Neural progenitor cell (in vitro differentiated cells): ENCODE results near the gene AUTS2. TPM values are rescaled to one million over a fixed set of nuclear protein-coding genes. Genes with fewer than 3 reads are reported as not detected.

Experiments used
- DNase-seq: peaks from one replicate; pipeline ENCODE4 v3.0.0-alpha.2; 2016; ENCODE audit warnings: low spot score
- H2AFZ ChIP-seq: fragments of 200-600 bp; sonication (generic); replicated peaks from 2 replicates; pipeline ENCODE4 v1.6.1; 2016; ENCODE audit warnings: antibody characterized with exemption
- H3F3A ChIP-seq: fragments of 200-600 bp; sonication (generic); 2 replicates; pipeline ENCODE4 v1.6.1; 2016; ENCODE audit warnings: antibody characterized with exemption, low read depth
- H3K27ac ChIP-seq: fragments of 200-600 bp; sonication (generic); 2 replicates; pipeline ENCODE4 v1.5.1; 2016; ENCODE audit warnings: mild to moderate bottlenecking
- H3K27me3 ChIP-seq: fragments of 200-600 bp; sonication (generic); 2 replicates; pipeline ENCODE4 v1.6.1; 2016; ENCODE audit warnings: mild to moderate bottlenecking, moderate library complexity
- H3K36me3 ChIP-seq: fragments of 200-600 bp; sonication (generic); 2 replicates; pipeline ENCODE4 v1.5.1; 2016
- H3K4me1 ChIP-seq: fragments of 200-600 bp; sonication (generic); 2 replicates; pipeline ENCODE4 v1.6.1; 2016; ENCODE audit warnings: mixed run types
- H3K4me2 ChIP-seq: fragments of 200-600 bp; sonication (generic); 2 replicates; pipeline ENCODE4 v1.6.1; 2016
- H3K4me3 ChIP-seq: fragments of 200-600 bp; sonication (generic); 2 replicates; pipeline ENCODE4 v1.5.1; 2016
- H3K79me2 ChIP-seq: fragments of 200-600 bp; sonication (generic); 2 replicates; pipeline ENCODE4 v1.6.1; 2016; ENCODE audit warnings: low read depth
- H3K9ac ChIP-seq: fragments of 200-600 bp; sonication (generic); 2 replicates; pipeline ENCODE4 v1.6.1; 2016
- H3K9me3 ChIP-seq: fragments of 200-600 bp; sonication (generic); 2 replicates; pipeline ENCODE4 v1.5.1; 2016; ENCODE audit warnings: low read depth
- H4K20me1 ChIP-seq: fragments of 200-600 bp; sonication (generic); 2 replicates; pipeline ENCODE4 v1.6.1; 2016; ENCODE audit warnings: low read depth
- H3K27ac Mint-ChIP-seq: 3 replicates; pipeline ENCODE4 v1.8.0; 2021; ENCODE audit warnings: mixed read lengths
- H3K27me3 Mint-ChIP-seq: 2 replicates; pipeline ENCODE4 v1.8.0; 2022; ENCODE audit warnings: low read depth, mild to moderate bottlenecking, inconsistent platforms, moderate library complexity, mixed read lengths; ENCODE audit not compliant: insufficient read depth
- H3K36me3 Mint-ChIP-seq: 3 replicates; pipeline ENCODE4 v1.8.0; 2021; ENCODE audit warnings: mixed read lengths
- H3K4me1 Mint-ChIP-seq: 3 replicates; pipeline ENCODE4 v1.8.0; 2021; ENCODE audit warnings: mixed read lengths
- H3K4me3 Mint-ChIP-seq: 3 replicates; pipeline ENCODE4 v1.8.0; 2021; ENCODE audit warnings: mild to moderate bottlenecking, moderate library complexity, mixed read lengths
- H3K9me3 Mint-ChIP-seq: 3 replicates; pipeline ENCODE4 v1.8.0; 2020; ENCODE audit warnings: mixed read lengths
- CTCF ChIP-seq: fragments of 200-600 bp; sonication (generic); IDR thresholded peaks from 2 replicates; pipeline ENCODE4 v1.5.1; 2017; ENCODE audit warnings: antibody characterized with exemption, mild to moderate bottlenecking
- EZH2 ChIP-seq: fragments of 200-600 bp; sonication (generic); IDR thresholded peaks from 2 replicates; pipeline ENCODE4 v1.6.1; 2017; ENCODE audit warnings: antibody characterized with exemption, mild to moderate bottlenecking, moderate library complexity
- EZH2phosphoT487 ChIP-seq: fragments of 200-600 bp; sonication (generic); IDR thresholded peaks from 2 replicates; pipeline ENCODE4 v1.6.1; 2017; ENCODE audit warnings: antibody characterized with exemption
- total RNA-seq: library from RNA; depleted of rRNA; stranded (reverse); fragments of >200 nt; gene quantifications from 2 replicates; pipeline ENCODE4 v1.2.3, GENCODE V29; 2015; ENCODE audit warnings: low replicate concordance

The AUTS2 gene
- total RNA-seq, 1 donor from 2014 or later: 50.0 TPM

GRCh38 chr7:70420381-70420662 lies 822.0 kb downstream of the AUTS2 start:
- Histone ChIP-seq H3F3A (peaks cover 48% of the 10 kb centered on the region), H2AFZ (no peak overlapping the region), H3K4me3 (peak overlapping the region; percentile 27), H3K27me3 (no peaks in the 10 kb centered on the region), H3K79me2 (no peaks in the 10 kb centered on the region), H3K4me2 (peak overlapping the region; percentile 69), H3K9me3 (no peaks in the 10 kb centered on the region), H3K4me1 (peaks cover 51% of the 10 kb centered on the region), H3K9ac (no peak overlapping the region), H3K36me3 (no peaks in the 10 kb centered on the region), H3K27ac (peak overlapping the region; percentile 16), H4K20me1 (peaks cover 4% of the 10 kb centered on the region)
- Mint-ChIP-seq H3K36me3 (peaks cover 2% of the 10 kb centered on the region), H3K4me3 (no peak overlapping the region), H3K27ac (no peak overlapping the region), H3K27me3 (no peaks in the 10 kb centered on the region), H3K9me3 (no peaks in the 10 kb centered on the region), H3K4me1 (peaks cover 57% of the 10 kb centered on the region)
- no peak for DNase-seq
- TF ChIP-seq CTCF (no peak), EZH2 (no peak), EZH2phosphoT487 (no peak)

- Mint-ChIP-seq H3K4me1 (peaks cover 53% of the 10 kb centered on the region), H3K4me3 (no peak overlapping the region), H3K27me3 (no peaks in the 10 kb centered on the region), H3K27ac (no peak overlapping the region), H3K9me3 (no peaks in the 10 kb centered on the region), H3K36me3 (peaks cover 2% of the 10 kb centered on the region)
- no peaks in the 10 kb centered on the region for H3K9me3 ChIP-seq
- H3K4me2 ChIP-seq: peak overlapping the region; percentile 69
- H3K36me3 ChIP-seq: no peaks in the 10 kb centered on the region
- H2AFZ ChIP-seq: no peak overlapping the region
- H3K79me2 ChIP-seq: no peaks in the 10 kb centered on the region
- no peaks in the 10 kb centered on the region for H3K27me3 ChIP-seq
- TF ChIP-seq EZH2: no peak
- no peak for TF ChIP-seq CTCF
- TF ChIP-seq EZH2phosphoT487: no peak
- DNase-seq: peak; percentile 45
- no peak overlapping the region for H3K27ac ChIP-seq
- H4K20me1 ChIP-seq: peaks cover 4% of the 10 kb centered on the region
- no peak overlapping the region for H3K4me3 ChIP-seq
- peaks cover 48% of the 10 kb centered on the region for H3F3A ChIP-seq
- no peak overlapping the region for H3K9ac ChIP-seq
- H3K4me1 ChIP-seq: peaks cover 52% of the 10 kb centered on the region
Measured at GRCh38 chr7:70421319-70421718, 823.0 kb downstream of the AUTS2 start.

GRCh38 chr7:70426249-70426880 lies 828.1 kb downstream of the AUTS2 start:
- H3K4me1 Mint-ChIP-seq: peaks cover 6% of the 10 kb centered on the region
- H3K27me3 Mint-ChIP-seq: no peaks in the 10 kb centered on the region
- TF ChIP-seq EZH2 (no peak), CTCF (no peak), EZH2phosphoT487 (no peak)
- H3K36me3 Mint-ChIP-seq: peaks cover 2% of the 10 kb centered on the region
- no peak overlapping the region for H3K4me3 Mint-ChIP-seq
- peaks cover 2% of the 10 kb centered on the region for H3K9me3 Mint-ChIP-seq
- H3K27ac Mint-ChIP-seq: no peak overlapping the region
- no peak overlapping the region for H3K27ac ChIP-seq
- peaks cover 24% of the 10 kb centered on the region for H3K4me1 ChIP-seq
- H3K79me2 ChIP-seq: no peaks in the 10 kb centered on the region
- no peak overlapping the region for H3K4me3 ChIP-seq
- no peaks in the 10 kb centered on the region for H3K9me3 ChIP-seq
- no peak overlapping the region for H3K4me2 ChIP-seq
- peaks cover 7% of the 10 kb centered on the region for H3F3A ChIP-seq
- H2AFZ ChIP-seq: no peak overlapping the region
- no peak overlapping the region for H3K9ac ChIP-seq
- no peaks in the 10 kb centered on the region for H3K27me3 ChIP-seq
- H4K20me1 ChIP-seq: no peaks in the 10 kb centered on the region
- no peaks in the 10 kb centered on the region for H3K36me3 ChIP-seq
- no peak for DNase-seq
